ENCODE data around the gene ABCA1. TPM values are rescaled to one million over a fixed set of nuclear protein-coding genes. Genes with fewer than 3 reads are reported as not detected.
A peak's percentile ranks its signal among the peaks of the same experiment; 100 is the strongest.

Gene ABCA1
- total RNA-seq, 1 donor from 2014 or later, result 30.7 TPM

DNA sequence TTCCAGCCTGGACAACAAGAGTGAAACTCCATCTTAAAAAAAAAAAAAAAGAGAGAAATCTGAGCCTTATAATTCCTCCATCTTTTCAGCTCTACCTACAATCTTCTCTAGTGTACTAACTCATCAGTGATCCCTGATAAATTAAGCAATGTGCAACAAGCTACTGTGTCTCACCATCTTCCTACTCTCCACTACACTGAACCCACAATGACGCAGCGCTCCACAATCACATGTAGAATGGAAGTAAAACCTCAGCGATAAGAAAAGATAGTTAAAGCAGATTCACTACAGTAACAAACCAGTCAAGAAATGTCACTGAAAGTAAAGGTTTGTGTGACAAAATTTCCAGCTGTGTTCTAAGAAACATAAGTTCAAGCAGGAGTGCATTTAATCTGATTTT is 13.5 kb downstream of the ABCA1 start:
- no peak overlapping the region for H3K27ac ChIP-seq
- peaks cover 84% of the 10 kb centered on the region for H3K4me1 ChIP-seq
- no peaks in the 10 kb centered on the region for H3K36me3 ChIP-seq
- H3K27me3 ChIP-seq, result no peaks in the 10 kb centered on the region
- H3K9me3 ChIP-seq, result no peaks in the 10 kb centered on the region
- intact Hi-C loops (cut with DNase I), result no loop called here
- no peak overlapping the region for H3K4me3 ChIP-seq
- no peak for TF ChIP-seq POLR2A (IDR thresholded peaks at IDR 0.05)
- TF ChIP-seq POLR2AphosphoS5 (IDR thresholded peaks at IDR 0.05; ENCODE audit: insufficient read depth in 1 of 2, low read depth in 1 of 2), result no peak
- TF ChIP-seq, protein P1, sequence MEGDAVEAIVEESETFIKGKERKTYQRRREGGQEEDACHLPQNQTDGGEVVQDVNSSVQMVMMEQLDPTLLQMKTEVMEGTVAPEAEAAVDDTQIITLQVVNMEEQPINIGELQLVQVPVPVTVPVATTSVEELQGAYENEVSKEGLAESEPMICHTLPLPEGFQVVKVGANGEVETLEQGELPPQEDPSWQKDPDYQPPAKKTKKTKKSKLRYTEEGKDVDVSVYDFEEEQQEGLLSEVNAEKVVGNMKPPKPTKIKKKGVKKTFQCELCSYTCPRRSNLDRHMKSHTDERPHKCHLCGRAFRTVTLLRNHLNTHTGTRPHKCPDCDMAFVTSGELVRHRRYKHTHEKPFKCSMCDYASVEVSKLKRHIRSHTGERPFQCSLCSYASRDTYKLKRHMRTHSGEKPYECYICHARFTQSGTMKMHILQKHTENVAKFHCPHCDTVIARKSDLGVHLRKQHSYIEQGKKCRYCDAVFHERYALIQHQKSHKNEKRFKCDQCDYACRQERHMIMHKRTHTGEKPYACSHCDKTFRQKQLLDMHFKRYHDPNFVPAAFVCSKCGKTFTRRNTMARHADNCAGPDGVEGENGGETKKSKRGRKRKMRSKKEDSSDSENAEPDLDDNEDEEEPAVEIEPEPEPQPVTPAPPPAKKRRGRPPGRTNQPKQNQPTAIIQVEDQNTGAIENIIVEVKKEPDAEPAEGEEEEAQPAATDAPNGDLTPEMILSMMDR (IDR thresholded peaks at IDR 0.05), result no peak
- no peak for DNase-seq (ENCODE audit: extremely low spot score in 2 of 2)

DNA sequence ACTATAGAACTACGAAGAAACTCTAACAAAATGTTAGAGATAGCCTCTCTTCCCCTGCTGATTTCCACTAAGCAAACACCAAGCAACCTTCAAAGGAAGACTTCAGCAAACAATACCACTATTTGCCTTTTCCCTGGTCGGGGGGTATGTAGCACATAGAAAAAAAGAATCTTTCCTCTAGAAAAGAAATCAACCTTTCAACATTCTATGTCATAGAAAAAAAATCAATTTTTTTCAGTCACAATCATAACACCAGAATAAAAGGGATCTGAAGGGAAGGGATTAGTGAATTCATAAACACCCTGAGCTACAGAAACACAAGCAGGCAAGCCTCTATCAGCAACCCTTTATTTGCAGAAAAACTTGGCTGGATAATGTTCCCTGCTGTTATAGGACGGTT is 15.3 kb downstream of the ABCA1 start:
- H3K4me1 ChIP-seq, result peaks cover 90% of the 10 kb centered on the region
- intact Hi-C loops (cut with DNase I), result no loop called here

DNA sequence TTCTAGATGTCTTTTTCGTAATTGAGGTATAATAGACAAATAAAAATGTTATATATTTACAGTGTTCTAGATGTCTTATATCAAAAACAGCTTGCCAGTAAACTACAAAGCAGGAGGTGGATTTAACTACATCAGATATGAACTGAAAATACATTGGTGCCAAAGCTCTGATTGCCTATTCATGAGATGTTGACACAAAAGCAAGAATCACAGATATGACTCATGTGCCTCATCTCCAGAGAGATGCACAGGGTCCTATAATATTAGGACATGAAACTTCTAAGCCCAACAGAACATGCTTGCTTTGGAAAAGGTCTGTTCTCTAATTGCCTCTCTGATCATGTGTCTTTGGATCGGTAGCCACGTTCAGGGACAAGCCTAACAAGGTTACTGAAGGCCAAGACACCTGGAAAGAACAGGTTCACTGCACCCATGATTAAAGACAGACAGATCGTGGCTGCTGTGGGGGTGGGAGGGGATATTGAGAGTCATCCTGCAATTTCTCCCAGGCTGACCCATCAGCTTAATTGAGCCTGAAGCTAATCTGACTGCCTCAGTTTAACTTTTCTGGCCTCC is 16.8 kb downstream of the ABCA1 start:
- intact Hi-C loops (cut with DNase I), result no loop called here
- peaks cover 97% of the 10 kb centered on the region for H3K4me1 ChIP-seq
- no peaks in the 10 kb centered on the region for H3K27me3 ChIP-seq
- no peak overlapping the region for H3K27ac ChIP-seq
- no peak for DNase-seq (ENCODE audit: extremely low spot score in 2 of 2)
- TF ChIP-seq POLR2AphosphoS5 (IDR thresholded peaks at IDR 0.05; ENCODE audit: insufficient read depth in 1 of 2, low read depth in 1 of 2) (no peak), POLR2A (IDR thresholded peaks at IDR 0.05) (no peak)
- TF ChIP-seq, protein P1 (IDR thresholded peaks at IDR 0.05), result no peak
- no peak overlapping the region for H3K4me3 ChIP-seq
- no peaks in the 10 kb centered on the region for H3K36me3 ChIP-seq
- H3K9me3 ChIP-seq, result no peaks in the 10 kb centered on the region

More for the DNA sequence above, 15.3 kb downstream of the ABCA1 start:
- no peak overlapping the region for H3K27ac ChIP-seq
- H3K9me3 ChIP-seq, result no peaks in the 10 kb centered on the region
- TF ChIP-seq POLR2AphosphoS5 (IDR thresholded peaks at IDR 0.05; ENCODE audit: insufficient read depth in 1 of 2, low read depth in 1 of 2) (no peak), POLR2A (IDR thresholded peaks at IDR 0.05) (no peak)
- TF ChIP-seq, protein P1 (IDR thresholded peaks at IDR 0.05), result no peak
- H3K4me3 ChIP-seq, result no peak overlapping the region
- no peaks in the 10 kb centered on the region for H3K36me3 ChIP-seq
- no peaks in the 10 kb centered on the region for H3K27me3 ChIP-seq
- no peak for DNase-seq (ENCODE audit: extremely low spot score in 2 of 2)

DNA sequence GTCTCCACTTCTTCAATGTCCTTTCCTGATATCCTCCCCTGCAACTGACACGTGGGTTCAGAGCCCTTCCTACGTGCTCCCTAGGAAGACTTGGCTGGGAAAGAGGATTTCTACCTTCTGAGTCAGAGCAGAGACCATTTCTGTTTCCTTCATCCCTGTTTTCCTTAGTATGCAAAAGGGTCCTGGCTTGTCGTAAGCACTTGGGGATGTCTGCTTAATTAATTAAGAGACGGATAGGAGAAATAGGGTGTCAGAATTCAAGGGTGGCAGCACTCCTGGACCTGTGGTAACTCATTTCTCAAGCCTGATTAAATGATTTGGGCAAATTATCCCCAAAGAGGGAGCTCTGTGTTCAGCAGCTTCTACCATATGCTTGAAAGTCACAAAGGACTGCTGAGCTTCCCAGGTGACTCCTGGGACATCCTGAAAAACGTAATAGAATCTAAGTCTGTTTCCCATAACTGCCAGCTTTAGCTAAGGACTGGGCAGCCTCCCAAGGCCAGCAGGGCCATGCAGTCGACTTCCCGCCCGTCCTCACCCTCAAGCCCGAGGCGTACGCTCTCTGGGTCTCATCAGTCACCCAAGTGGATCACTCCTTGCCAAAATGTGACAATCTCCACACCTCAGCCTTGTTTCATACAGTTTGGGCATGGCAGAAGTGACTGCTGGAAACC is 20.5 kb downstream of the ABCA1 start:
- H3K4me1 ChIP-seq, result peaks cover 95% of the 10 kb centered on the region
- H3K36me3 ChIP-seq, result peaks cover 0 to 6% of the 10 kb centered on the region in 2 donors
- H3K4me3 ChIP-seq, result no peak overlapping the region
- H3K9me3 ChIP-seq, result no peaks in the 10 kb centered on the region
- TF ChIP-seq POLR2A (IDR thresholded peaks at IDR 0.05) (no peak), POLR2AphosphoS5 (IDR thresholded peaks at IDR 0.05; ENCODE audit: insufficient read depth in 1 of 2, low read depth in 1 of 2) (no peak)
- TF ChIP-seq, protein P1 (IDR thresholded peaks at IDR 0.05), result no peak
- intact Hi-C loops (cut with DNase I), result no loop called here
- peak overlapping the region; percentile 9 for H3K27ac ChIP-seq
- H3K27me3 ChIP-seq, result no peaks in the 10 kb centered on the region
- no peak for DNase-seq (ENCODE audit: extremely low spot score in 2 of 2)

Measured in vagina (tissue), 2 donors.